ENCODE results near the gene CELF2.

The CELF2 gene

DNA sequence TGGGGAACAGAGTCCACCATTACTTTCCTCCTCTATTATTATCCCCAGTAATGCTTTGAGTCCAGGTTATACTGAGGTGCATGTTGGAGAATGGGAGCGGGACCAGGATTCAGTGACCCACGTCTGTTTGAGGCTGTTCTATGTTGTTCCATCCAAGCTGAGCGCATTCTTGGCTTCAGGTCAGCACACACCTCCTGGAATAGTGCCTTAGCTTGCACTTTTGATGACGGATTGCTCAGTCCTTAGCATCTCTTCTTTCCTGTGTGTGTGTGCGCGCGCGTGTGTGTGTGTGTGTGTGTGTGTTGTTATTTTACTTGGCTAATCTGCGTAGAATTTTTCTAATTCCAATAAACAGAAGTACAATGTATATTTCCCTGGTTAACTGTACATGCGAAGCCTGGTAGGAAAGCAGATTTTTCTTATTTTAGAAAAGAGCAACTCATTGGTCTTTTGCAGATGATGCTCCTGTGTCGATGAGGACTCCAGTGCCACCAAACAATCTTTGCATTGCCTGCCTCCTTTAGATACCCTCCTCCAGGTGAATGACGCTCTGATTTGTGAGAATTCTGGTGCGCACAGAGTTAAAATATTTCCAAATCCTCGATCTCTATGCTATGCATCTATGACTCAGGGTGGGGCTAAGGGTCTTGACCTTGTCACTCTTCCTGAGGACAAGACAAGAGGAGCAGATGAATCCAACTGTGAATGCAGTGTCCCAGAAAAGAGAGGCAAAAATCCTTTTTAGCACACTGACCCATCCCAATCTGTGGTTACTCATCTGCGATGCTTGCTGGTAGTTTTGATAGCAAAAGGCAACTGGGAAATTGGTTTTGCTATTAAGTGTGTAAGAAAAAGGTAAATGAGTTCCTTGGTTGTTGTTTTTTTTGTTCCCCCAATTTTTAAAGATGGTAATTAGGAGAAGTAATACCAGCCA, 13.3 kb upstream of the CELF2 start:
- DNase-seq: no peak

DNA sequence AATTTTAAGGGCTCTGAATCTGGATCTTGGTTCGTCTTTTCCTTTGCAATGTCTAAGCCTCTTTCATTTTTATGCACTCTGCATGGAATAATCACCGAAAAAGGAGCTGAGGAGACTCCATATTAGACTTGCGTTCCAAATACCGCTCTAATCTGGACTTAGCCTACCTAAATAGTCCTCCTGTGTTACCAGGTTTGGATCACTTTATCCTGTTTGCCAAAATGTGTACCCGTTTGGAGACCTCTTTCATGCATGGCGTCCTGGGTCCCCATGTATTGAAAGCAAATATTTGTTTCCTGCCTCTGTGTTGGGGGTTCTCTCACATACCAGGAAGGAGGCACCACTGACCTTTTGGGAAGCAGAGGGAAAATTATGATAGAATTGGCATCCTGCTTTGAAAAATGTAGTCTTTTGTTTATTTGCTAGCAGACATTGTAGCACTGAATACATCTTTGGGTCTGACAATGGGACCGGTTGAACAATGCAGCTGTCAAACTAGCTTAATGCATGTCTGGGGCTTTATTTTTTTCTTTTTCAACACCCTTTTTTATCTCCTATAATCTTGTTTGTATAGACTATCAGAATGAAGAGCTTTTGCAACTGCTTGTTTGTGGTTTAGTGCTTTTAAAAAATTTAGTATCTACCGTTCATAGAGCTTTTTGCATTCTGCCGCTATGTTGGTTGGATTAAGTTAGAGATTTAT, 11.8 kb upstream of the CELF2 start:
- no peak for DNase-seq

DNA sequence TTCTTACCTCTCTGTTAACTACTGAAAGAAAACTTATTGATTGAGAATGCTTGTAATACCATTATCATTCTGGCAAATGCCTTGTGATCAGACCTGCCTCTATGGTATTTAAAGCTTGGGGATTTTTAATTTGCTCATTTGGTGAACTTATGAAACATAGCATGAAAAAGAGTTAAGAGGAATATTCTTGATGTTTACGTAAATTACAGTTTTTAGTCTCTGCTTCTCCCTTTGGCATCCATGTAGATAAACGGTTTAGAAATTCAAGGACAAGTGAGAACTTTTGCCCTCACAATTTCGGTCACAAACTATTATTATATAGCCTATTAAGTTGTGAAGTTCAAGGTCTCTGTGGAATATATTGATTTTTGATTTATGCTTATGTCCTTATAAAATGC, 11.2 kb upstream of the CELF2 start:
- no peak for DNase-seq

DNA sequence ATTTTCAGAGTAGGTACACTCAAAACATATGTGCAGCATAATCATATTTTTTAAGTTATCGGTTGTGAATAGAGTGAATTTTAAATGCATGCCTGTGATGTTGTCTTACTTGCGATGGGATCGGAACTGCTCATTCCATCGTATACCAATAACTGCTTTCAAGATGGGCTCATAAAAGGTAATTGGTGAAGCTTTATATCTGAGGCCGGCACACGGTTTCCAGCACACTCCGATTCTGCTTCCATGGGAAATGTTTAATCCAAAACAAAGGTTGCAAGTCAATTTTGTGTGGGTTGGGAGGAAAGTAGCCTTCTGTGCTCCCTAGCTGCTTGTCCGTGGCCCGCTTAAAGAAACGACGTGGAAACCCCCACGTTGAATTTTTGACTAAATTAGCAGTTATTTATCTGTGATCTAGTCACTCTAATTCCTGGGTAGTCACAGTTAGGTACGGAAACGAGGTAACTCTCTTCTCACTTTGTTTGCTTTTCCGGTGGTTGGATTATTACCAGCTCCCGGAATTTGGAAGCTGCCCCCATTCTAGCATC, 10.1 kb upstream of the CELF2 start:
- DNase-seq: no peak

DNA sequence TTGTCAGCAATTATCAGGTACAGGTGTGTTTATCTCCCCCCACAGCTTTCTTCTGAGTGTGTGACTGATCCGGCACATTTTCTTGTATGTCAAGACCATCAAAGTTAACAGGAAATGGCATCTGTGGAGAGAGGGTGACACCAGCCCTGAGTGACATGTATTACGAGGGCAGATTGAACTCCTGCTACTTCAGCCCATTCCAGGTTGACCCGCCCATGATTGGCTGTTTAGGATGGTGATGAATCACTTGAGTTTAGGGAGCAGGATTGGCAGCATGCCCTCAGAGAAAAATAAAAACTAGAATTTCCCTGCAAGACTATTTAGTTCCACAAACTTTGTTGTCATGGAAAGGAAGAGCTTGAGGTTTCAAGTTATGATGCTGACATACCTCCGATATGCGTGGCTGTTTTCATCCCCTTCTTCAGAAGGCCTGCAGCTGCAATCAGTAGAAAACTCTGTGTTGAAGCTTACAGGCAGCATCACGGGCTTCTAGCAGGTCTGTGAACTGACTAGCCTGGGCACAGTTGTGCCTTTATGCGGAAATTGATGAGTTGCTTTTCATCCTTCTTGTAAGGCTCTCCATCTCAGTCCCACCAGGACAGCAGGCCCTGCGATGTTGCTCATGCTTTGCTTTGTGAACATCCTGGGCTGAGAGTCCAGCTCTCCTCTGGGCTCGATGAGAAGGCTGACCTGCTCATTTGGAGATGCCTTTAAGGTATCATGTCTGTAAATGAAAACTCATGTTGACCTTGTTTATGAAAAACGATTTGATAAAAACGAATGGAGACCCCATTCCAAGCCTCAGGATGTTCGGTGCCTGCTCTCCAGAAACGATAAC, 8.0 kb upstream of the CELF2 start:
- peak; percentile 36 for DNase-seq

DNA sequence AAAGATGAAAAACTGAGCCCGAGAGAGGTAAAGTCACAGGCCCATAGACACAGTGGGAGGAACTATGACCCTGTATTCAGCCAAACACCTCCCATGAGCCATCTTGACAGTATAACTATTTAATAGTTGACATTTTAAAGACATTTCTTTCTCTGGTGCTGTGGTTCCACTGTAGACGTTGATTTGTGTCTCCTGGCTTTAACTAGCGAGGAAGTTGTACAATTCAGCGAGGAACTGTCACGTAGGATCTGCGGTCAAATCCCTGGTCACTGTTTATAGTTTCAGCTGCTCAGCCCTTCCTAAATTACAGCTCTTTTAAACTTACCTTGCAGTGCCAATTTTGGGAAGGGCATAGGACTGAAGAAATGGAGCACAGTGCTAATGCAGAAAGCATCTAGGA, 7.1 kb upstream of the CELF2 start:
- no peak for DNase-seq

DNA sequence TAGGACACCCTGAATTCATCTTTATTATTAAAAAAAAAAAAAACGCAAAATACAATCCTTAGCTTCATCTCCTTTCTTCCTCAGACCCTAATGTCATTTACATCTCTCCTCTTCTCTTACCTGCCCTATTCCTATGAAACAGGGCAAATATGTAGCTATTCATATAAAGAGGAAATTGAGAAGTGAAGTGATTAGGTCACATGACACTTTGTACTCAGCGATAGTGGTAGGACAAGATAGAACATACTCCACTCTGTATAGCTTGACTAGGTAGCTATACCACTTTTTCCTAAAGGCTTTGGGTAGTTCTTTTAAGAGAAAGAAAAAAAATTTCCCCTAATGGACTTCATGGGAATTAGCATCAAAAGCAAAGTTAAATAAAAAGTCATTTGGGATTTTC, 6.2 kb upstream of the CELF2 start:
- no peak for DNase-seq

DNA sequence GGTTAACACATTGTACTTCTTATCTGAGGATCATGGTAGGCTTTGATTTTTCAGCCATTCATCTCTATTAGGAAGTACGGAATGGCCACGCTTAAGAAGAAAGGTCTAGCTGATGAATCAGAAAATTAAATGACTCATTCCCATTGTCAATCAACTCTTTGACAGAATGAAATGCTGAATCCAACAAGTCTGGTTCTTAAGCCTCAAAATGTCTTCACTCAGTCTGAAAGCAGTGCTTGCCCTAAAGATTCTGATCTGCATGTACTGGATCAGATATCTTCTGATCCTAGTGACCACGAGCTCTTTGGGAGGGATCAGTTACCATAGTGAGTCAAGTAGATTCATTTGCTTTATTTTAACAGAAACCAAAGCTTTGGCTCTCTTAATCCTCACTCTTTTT, 5.7 kb upstream of the CELF2 start:
- no peak for DNase-seq

DNA sequence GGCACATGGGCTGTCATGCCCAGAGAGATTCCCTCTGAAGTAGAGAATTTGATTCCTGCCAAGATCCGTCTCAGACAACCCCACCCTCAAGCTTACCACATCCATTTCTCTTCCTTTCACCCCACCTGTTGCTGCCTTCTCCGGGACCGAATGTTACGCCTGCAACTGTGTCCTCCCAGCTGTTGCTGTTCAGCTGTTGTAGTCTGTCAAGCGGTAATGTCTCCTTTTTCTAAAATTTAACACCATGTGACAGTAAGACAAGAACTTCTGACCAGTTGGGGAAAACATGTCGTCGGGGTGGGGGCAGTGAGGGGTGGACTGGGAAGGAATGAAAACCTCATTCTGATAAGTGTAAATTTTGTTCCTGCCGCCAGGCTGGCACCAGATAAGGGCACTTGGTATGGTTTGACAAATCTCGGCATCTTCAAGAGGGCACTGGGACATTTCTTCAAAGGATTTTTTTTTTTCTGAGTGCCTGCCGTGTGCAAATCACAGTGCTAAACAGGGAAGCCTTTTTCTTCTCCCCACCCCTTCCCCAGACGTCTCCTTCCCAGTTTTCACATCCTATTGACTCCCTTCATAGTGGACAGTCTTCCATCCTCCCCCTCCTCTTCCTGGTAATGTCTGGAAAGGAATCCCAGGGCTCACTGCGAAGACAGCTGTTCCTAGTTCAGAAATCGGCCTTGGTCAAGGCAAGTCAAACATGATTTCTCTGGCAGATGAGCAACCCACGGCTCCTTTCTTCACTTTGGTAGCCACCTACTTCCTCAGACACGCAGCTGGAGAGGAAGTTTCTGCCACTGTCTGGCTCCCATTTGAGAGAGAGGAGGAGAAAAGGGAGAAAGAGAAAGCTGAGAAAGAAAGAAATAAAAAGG, 5.0 kb upstream of the CELF2 start:
- DNase-seq: no peak

DNA sequence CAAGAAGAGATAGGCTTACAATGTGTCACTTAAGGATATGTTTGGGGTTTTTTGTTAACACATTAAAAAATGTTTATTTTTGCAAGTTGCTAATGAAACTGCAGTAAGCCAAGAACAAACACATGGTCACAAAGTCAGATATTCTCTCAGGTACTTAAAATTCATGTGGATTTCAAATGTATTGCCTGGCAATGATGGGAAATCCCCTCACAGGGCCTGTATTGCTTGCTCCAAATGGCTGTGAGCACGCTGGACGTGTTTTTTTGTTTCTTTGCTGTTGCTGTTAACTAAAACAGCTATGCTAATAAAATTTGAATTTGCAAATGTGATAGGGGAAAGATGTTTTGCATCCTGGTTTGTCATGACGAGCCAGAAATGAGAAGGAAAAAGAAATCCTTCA, 3.8 kb upstream of the CELF2 start:
- no peak for DNase-seq

DNA sequence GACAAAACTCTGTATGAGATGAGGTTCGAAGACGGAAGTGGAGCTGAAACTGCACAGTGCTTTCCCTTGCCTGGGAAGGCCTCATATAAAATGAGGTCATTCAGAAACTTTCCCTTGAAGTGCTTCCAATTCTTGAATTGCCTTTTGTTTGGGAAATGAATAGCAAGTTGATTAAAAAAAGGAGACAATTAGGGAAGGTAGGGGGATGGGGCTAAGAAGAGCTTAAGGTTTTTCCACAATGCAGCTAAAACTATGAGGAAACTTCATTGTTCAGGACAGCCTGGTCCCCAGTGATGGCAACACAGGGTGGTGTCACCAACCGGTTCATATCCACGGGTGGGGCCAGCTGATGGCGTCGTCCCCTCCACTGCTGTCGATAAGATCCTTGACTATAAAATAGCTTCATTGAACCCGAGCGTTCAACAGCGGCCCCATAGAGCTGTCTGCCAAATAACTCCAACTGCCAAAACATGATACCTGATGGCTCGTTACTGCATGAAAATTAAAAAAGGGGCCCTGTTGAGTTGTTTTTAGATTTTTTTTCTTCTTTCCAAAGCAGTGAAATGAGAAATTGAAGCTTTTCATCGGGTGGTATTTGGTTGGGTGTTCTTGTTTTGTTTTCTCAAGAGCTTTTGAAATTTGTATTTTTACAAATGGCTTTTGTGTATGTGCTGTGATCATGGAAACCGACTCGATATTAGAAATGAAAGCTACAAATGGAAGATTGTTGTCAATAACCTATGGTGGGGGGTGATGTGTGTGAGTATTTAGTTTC, 2.8 kb upstream of the CELF2 start:
- no peak for DNase-seq

DNA sequence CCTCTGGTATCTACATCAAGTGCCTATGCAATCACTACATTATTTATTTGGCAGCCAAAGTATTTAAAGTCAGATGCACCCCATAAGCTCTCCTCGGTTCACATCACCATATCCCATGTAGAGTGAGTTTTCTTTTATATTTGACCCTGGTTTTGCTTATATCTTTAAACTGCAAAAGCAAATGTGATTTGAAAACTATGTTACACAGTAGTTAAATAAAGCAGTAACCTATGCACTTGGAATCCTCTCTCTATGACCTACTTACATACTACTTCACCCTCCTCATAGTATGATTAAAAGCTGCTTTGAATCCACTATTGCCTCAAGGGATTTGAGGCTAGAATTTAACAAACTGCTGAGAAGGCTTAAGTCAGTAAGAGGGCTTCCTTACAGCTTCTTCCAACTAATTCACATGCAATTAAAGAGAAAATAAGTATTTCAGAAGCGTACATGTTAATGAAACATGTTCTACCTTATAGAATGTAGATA, 2.2 kb upstream of the CELF2 start:
- peak; percentile 28 for DNase-seq

DNA sequence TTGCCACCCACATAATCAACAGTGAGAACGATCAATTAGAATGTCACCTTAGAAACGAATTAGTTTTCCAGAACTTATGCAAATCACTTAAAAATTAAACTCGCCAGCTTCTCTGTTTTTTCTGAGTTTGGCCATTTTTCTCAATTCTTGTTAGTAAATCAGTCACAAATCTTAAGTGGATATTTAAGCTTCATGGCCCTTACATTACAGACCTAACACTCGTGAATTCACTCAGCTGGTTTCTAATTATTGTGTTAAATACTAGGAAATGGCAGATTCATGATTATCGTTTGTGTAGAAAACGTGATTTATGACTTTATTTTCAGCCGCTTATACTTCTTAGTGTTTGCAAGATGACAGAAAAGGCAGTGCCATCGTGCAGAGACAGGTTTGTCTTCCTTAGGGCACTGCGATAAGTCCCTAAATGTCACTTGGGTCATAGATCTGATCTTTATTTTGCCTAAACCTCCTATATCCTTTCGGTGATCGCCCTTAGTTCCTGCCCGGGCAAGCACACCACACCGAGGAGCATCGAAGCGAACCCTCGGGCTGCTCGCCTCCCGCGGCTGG, 587 bp upstream of the CELF2 start:
- no peak for DNase-seq

DNA sequence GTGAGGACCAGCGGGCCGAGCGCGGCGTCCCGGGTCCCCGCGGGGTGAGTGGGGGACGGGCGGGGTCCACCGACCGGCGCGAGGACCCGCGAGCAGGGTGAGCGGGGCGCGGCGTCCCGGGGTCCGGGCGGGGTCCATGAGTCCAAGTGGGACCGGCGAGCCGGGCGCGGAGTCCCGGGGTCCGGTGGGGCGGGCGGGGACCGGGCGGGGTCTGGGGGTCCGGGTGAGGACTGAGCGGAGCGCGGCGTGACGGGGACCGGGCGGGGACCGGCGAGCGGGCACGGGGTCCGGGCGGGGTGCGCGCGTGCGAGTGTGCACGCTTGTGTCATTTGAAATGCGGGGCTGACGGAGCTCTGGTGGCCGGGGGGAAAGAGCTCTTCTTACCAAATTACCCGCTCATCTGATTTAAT, 765 bp downstream of the CELF2 start:
- no peak for DNase-seq

DNA sequence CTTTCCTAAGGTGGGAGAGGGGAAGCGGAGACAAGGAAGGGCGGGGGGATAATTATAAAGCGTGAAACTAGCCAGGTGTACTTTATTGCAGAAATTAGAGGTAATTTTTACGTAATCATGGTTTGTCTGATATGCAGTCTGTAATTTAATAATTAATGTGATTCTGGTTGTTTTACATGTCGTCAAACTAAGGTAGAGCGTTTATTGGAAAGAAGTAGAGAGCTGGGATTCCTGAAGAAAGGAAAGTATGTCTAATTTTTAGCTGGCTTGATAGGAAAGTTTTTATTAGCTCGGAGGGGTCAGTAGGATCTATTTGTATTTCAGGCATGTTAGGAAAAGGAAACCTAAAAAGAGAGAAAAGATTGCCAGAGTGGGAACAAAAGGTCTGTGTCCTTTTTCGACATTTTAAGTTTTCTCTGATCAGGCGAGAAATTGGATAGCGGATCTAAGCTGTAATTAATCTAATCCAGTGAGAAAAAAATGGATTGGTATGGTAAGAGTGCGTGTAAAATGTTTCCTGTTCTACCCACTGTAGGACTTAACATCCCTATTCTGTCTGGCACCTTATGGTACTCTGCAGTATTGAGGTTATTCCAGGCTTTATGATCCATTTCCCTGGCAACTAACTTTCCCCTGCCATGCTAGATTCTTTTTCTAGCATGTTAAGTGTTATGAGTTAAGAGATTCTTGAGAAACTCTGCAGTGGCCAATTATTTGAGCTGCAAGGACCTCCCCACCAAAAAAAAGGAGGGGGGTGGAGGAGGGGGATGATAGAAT, 1.4 kb downstream of the CELF2 start:
- DNase-seq: no peak

DNA sequence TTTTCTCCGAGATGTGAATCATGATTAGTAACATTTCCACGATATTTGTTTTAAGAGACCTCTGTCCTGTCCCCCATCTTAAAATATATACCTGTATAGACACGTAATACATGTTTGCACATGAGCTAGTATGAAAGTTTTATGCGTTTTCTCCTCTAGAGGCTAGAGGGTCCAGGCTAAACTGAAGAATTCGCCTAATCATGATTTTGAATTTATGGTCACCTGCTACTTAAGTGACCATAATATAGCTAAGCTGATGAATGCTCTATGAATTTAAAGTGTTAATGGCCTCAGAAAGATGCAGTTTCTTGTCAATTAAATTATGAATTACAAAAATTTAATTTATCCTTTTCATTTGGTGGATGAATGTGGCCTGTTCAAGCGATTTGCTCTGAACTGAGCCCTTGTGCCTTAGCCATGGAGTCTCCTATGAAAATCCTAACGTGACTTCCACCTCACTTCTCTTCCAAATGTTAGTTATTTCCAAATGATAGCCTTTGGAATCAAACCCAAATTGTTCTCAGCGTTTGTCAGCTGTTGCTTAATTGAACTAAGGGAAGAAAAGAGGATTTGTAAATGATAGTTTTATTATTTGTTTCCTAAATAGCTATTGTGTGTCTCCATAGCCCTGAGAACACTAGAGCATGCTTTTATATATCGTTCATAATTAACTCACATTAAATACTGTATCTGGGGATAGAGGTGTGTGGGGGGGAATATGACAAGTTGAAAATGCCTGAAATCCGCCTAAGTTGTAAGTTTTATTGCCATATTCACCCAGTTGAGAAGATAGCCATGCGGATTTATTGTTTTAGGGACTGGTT, 2.3 kb downstream of the CELF2 start:
- no peak for DNase-seq

DNA sequence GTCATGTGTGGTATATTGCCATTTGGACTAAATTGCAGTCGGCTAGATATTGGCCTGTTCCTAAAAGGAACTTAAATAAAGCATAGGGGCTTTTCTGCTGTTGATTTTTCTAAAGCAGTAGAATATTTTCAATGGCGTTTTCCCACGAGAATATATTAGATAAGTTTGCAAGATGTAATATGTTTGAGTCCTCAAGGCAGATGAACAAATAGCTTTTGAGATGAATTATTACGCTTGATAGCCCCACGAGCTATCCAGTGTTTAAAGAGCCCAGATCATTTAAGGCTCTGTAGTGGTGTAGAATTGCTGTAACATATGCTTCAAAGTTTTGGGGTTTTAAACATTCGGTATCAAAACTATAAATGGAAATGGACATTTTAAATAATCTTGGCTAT, 2.9 kb downstream of the CELF2 start:
- DNase-seq: no peak

DNA sequence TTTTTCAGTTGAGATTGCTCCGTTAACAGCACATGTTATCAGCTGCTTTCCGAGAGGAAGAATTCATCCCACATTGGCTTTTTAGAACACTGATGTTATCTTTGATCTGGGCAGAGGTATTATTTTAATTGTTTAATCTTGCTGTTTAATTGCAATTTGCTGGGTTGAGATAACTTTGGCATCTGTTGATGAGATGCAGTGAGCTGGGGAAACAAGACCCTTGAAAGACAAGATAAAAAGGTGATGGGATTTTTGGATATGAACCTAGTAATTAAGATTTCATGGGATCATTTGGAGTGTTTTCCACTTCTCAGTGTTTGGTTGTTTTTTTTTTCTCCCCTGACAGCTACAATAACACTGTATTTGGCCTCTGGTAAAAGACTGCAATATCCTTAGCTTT, 4.5 kb downstream of the CELF2 start:
- no peak for DNase-seq

Data from fibroblast of skin of scalp (primary cell).